Fibroblast of villous mesenchyme (primary cell): ENCODE measurements around the gene PITPNM1. TPM values are rescaled to one million over a fixed set of nuclear protein-coding genes. Genes with fewer than 3 reads are reported as not detected.

Source experiments
- DNase-seq: peaks from one replicate; pipeline ENCODE4 v3.0.0-alpha.2; 2010; ENCODE audit warnings: low read depth
- H3K4me3 ChIP-seq: 2 replicates; pipeline ENCODE4 v1.5.1; 2011; ENCODE audit warnings: low read depth, mild to moderate bottlenecking, low read length
- total RNA-seq: library from RNA; depleted of rRNA; stranded (reverse); fragments of >200 nt; gene quantifications from 2 replicates; pipeline ENCODE4 v1.2.3, GENCODE V29; 2012
- TF ChIP-seq, protein P1 (sequence below): IDR thresholded peaks from 2 replicates; pipeline ENCODE4 v1.5.1; 2012; ENCODE audit warnings: low read depth, mild to moderate bottlenecking, low read length; ENCODE audit not compliant: insufficient read depth

PITPNM1 gene
- total RNA-seq, 1 donor: 22.9 TPM

DNA sequence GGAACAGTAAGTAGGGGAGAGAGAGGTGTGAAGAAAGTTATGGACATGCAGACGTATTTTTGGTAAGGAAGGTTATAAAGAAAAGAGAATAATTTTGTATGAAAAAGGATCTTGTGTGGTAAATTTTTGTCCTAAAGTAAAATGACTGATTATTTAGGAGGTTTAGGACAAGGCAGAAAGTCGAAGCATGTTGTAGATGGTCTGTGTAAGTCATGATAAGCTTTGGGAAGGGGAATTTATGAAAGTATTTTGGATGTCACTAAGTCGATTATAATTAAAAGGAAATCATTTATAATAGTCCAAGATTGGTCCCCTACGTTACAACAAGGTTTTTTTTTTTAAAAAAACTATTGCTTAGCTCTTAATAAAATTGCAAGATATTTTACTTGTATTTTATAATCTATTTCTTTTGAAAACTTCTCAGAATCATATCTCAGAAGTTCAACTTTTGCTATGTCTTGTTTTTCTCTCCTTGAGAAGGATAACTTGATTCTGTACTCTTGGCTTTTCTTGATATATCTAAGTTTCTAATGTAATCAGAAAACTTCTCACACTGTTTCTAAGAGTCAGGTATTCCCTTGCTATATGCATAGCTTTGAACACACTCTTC, 29.0 kb upstream of the PITPNM1 start:
- TF ChIP-seq, protein P1, sequence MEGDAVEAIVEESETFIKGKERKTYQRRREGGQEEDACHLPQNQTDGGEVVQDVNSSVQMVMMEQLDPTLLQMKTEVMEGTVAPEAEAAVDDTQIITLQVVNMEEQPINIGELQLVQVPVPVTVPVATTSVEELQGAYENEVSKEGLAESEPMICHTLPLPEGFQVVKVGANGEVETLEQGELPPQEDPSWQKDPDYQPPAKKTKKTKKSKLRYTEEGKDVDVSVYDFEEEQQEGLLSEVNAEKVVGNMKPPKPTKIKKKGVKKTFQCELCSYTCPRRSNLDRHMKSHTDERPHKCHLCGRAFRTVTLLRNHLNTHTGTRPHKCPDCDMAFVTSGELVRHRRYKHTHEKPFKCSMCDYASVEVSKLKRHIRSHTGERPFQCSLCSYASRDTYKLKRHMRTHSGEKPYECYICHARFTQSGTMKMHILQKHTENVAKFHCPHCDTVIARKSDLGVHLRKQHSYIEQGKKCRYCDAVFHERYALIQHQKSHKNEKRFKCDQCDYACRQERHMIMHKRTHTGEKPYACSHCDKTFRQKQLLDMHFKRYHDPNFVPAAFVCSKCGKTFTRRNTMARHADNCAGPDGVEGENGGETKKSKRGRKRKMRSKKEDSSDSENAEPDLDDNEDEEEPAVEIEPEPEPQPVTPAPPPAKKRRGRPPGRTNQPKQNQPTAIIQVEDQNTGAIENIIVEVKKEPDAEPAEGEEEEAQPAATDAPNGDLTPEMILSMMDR: no peak
- DNase-seq: peak; percentile 6
- H3K4me3 ChIP-seq: no peak overlapping the region

DNA sequence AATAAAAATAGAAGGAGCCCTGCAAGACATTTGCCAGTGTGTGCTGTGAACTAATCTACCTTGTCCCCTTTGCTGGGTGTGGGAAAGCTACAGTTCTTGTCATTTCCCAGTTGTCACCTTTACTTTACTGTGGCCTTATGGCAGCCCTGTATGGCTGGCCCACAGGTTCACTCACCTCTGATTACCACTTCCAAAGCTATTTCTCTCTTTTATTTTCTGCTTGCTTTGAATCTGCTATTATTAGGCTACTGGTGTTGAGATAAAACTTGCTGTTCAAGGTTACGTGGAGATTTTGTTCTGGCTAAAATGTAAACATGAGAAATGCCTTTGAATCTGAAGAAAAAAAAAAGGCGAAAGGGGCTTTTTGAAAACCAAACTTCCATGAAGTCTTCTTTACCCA, 27.7 kb upstream of the PITPNM1 start:
- no peak for DNase-seq
- TF ChIP-seq, protein P1: no peak

DNA sequence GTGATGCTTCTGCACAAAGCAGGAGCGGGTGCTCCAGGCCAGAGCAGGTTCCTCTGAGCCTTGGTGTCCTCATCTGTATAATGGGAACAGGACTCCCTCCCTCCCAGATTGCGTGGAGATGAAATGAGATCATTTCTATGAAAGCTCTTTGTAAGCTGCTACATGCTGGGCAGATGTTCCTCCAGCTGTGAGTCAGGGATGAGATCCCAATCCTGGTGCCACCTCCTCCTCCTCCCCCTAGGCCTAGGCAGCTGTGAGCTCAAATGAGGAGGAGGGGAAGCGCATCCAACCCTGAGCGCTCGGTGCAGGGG, 25.1 kb upstream of the PITPNM1 start:
- TF ChIP-seq, protein P1: no peak
- no peak for DNase-seq
- no peak overlapping the region for H3K4me3 ChIP-seq

More for the DNA sequence above, 27.7 kb upstream of the PITPNM1 start:
- no peak overlapping the region for H3K4me3 ChIP-seq

DNA sequence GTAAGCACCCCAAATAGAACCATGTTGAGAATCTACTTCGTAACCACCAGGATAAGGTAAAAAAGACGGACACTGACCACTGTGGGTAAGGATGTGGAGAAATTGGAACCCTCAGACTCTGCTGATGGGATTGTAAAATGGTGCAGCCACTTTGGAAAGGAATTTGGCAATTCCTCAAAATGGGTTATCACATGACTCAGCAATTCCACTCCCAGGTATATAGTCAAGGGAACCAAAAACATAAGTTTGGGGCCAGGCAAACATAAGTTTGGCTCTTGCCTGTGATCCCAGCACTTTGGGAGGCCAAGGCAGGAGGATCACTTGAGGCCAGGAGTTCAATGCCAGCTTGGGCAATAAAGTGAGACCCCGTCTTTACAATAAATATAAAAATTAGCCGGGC, 23.2 kb upstream of the PITPNM1 start:
- TF ChIP-seq, protein P1: no peak
- no peak for DNase-seq
- no peak overlapping the region for H3K4me3 ChIP-seq

DNA sequence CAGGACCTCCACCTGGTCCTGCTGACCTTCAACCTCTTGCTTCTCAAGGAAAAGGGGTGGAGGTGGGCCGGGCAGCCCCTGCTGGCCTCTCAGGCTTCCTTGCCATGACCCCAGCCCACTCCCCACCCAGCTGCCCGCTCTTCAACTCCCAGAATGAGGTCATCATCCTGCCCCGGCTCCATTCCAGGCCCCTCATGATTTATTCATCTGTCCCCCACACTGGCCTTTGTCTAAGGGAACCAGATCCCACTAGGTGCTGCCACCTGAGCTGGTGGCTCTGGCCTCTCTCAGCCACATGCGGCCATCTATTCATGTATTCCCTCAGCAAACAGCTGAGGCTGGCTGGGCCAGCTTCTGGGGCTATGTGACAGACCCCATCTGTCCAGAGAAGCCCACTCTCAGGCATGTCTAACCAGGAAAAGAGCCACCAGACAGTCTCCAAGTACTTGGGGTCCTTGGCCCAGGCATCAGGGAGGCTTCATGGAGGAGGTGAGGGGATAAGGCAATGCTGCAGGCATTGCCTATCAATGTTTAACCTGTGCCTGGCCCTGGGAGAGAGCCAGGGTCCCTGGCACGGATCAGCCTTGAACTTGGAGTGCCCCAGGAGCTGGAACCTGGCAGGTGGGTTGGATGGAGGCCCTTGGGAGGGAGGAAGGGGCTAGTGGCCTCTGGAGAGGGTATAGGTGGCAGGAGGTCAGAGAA, 20.3 kb upstream of the PITPNM1 start:
- no peak for DNase-seq
- TF ChIP-seq, protein P1: no peak
- no peak overlapping the region for H3K4me3 ChIP-seq

DNA sequence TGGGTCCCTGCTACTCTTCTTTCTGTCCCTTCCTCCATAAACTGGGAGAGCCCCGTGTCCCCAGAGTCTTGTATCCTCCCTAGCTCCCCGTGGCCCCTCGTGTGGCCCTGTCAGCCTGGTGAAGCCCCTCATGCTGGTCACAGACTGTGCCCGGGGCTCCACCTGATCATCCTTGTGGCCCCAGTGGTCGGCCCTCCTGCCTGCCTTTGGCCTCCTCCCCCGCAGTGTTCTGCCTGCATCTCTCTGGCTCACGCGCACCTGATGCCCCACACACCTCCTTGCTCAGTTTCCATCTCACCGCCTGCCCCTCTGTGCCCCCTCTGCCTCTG, 19.3 kb upstream of the PITPNM1 start:
- no peak for DNase-seq
- no peak overlapping the region for H3K4me3 ChIP-seq
- TF ChIP-seq, protein P1: no peak
